Endothelial cell (in vitro differentiated cells): ENCODE measurements around the gene MXRA8. TPM values are rescaled to one million over a fixed set of nuclear protein-coding genes. Genes with fewer than 3 reads are reported as not detected.

ENCODE experiments used
- DNase-seq: peaks from one replicate; pipeline ENCODE4 v3.0.0; 2021; ENCODE audit warnings: low spot score
- H3K27ac Mint-ChIP-seq: one replicate; pipeline ENCODE4 v1.8.0; 2021; ENCODE audit warnings: mixed read lengths, inconsistent platforms; ENCODE audit not compliant: unreplicated experiment
- H3K27me3 Mint-ChIP-seq: one replicate; pipeline ENCODE4 v1.8.0; 2021; ENCODE audit warnings: mild to moderate bottlenecking, moderate library complexity, mixed read lengths, inconsistent platforms; ENCODE audit not compliant: unreplicated experiment
- H3K36me3 Mint-ChIP-seq: one replicate; pipeline ENCODE4 v1.8.0; 2021; ENCODE audit warnings: mild to moderate bottlenecking, low read depth, mixed read lengths, inconsistent platforms; ENCODE audit not compliant: unreplicated experiment
- H3K4me1 Mint-ChIP-seq: one replicate; pipeline ENCODE4 v1.8.0; 2021; ENCODE audit warnings: mild to moderate bottlenecking, mixed read lengths, inconsistent platforms; ENCODE audit not compliant: unreplicated experiment
- H3K4me3 Mint-ChIP-seq: one replicate; pipeline ENCODE4 v1.8.0; 2021; ENCODE audit warnings: mild to moderate bottlenecking, mixed read lengths, inconsistent platforms; ENCODE audit not compliant: unreplicated experiment
- H3K9me3 Mint-ChIP-seq: one replicate; pipeline ENCODE4 v1.8.0; 2021; ENCODE audit warnings: mixed read lengths, inconsistent platforms; ENCODE audit not compliant: unreplicated experiment
- CTCF ChIP-seq: fragments of 200-600 bp; sonication (generic); IDR thresholded peaks from one replicate; pipeline ENCODE4 v1.5.0; 2021; ENCODE audit warnings: antibody characterized with exemption; ENCODE audit not compliant: unreplicated experiment
- total RNA-seq: library from RNA; stranded (reverse); fragmentation: NEBNext Ultra II Directional; extraction: Animal tissue kit (Norgen Biotek cat#: 25700); gene quantifications from one replicate; pipeline ENCODE4 v1.2.1, GENCODE V29; 2021; ENCODE audit not compliant: unreplicated experiment

The MXRA8 gene
- total RNA-seq, 1 donor from 2014 or later = 0.64 TPM

- Mint-ChIP-seq H3K27me3 (peaks cover 8% of the 10 kb centered on the region), H3K27ac (peak overlapping the region; percentile 52), H3K36me3 (peaks cover 10% of the 10 kb centered on the region), H3K4me1 (no peaks in the 10 kb centered on the region), H3K4me3 (peak overlapping the region; percentile 78), H3K9me3 (no peaks in the 10 kb centered on the region)
- TF ChIP-seq CTCF = no peak
- DNase-seq = no peak
Observed at GRCh38 chr1:1340791-1341548, 17.4 kb downstream of the MXRA8 start.

- Mint-ChIP-seq H3K36me3 (peaks cover 10% of the 10 kb centered on the region), H3K27ac (no peak overlapping the region), H3K4me3 (no peak overlapping the region), H3K9me3 (no peaks in the 10 kb centered on the region), H3K27me3 (peaks cover 8% of the 10 kb centered on the region), H3K4me1 (no peaks in the 10 kb centered on the region)
- DNase-seq = no peak
- no peak for TF ChIP-seq CTCF
Observed at GRCh38 chr1:1340185-1340584, 18.2 kb downstream of the MXRA8 start.

GRCh38 chr1:1338278-1338677, 20.1 kb downstream of the MXRA8 start:
- H3K9me3 Mint-ChIP-seq = no peaks in the 10 kb centered on the region
- no peak for TF ChIP-seq CTCF
- DNase-seq = no peak
- H3K27me3 Mint-ChIP-seq = peaks cover 10% of the 10 kb centered on the region
- no peaks in the 10 kb centered on the region for H3K4me1 Mint-ChIP-seq
- no peak overlapping the region for H3K4me3 Mint-ChIP-seq
- no peak overlapping the region for H3K27ac Mint-ChIP-seq
- peaks cover 10% of the 10 kb centered on the region for H3K36me3 Mint-ChIP-seq

GRCh38 chr1:1337793-1338147, 20.6 kb downstream of the MXRA8 start:
- TF ChIP-seq CTCF = no peak
- peaks cover 10% of the 10 kb centered on the region for H3K36me3 Mint-ChIP-seq
- H3K27ac Mint-ChIP-seq = no peak overlapping the region
- H3K4me1 Mint-ChIP-seq = no peaks in the 10 kb centered on the region
- H3K4me3 Mint-ChIP-seq = no peak overlapping the region
- H3K9me3 Mint-ChIP-seq = no peaks in the 10 kb centered on the region
- H3K27me3 Mint-ChIP-seq = peaks cover 7% of the 10 kb centered on the region
- no peak for DNase-seq

GRCh38 chr1:1336931-1337792, 21.2 kb downstream of the MXRA8 start:
- no peak for DNase-seq
- no peaks in the 10 kb centered on the region for H3K9me3 Mint-ChIP-seq
- H3K4me1 Mint-ChIP-seq = no peaks in the 10 kb centered on the region
- H3K36me3 Mint-ChIP-seq = peaks cover 10% of the 10 kb centered on the region
- no peak overlapping the region for H3K4me3 Mint-ChIP-seq
- peaks cover 7% of the 10 kb centered on the region for H3K27me3 Mint-ChIP-seq
- TF ChIP-seq CTCF = no peak
- H3K27ac Mint-ChIP-seq = no peak overlapping the region
